Eye (tissue), 1 donor: ENCODE measurements around the gene HDAC10.
"Not testable (repeated sequence)": the region's sequence is repeated elsewhere in the genome, so short reads cannot be mapped to it uniquely, and the experiment has no call there.

Experiments
- DNase-seq: peaks from one replicate; pipeline ENCODE4 v3.0.0-alpha.2; 2015

HDAC10 gene

GRCh38 chr22:50284479-50284878 lies 33.4 kb upstream of the HDAC10 start:
- DNase-seq = no peak

- DNase-seq = no peak
These were observed 32.8 kb upstream of the HDAC10 start for GRCh38 chr22:50283821-50284220.

- DNase-seq = no peak
These were observed 31.5 kb upstream of the HDAC10 start for GRCh38 chr22:50282361-50283155.

- DNase-seq = no peak
These were observed 30.9 kb upstream of the HDAC10 start for GRCh38 chr22:50281957-50282356.

GRCh38 chr22:50281384-50281760 lies 30.3 kb upstream of the HDAC10 start:
- no peak for DNase-seq

- no peak for DNase-seq
These were observed 29.8 kb upstream of the HDAC10 start for GRCh38 chr22:50280708-50281383.

GRCh38 chr22:50280022-50280707 lies 29.1 kb upstream of the HDAC10 start:
- no peak for DNase-seq

- no peak for DNase-seq
These were observed 28.0 kb upstream of the HDAC10 start for GRCh38 chr22:50278956-50279619.

- no peak for DNase-seq
These were observed 27.4 kb upstream of the HDAC10 start for GRCh38 chr22:50278461-50278860.

GRCh38 chr22:50277761-50278160 lies 26.7 kb upstream of the HDAC10 start:
- DNase-seq = no peak

- DNase-seq = peak; percentile 22
These were observed 25.1 kb upstream of the HDAC10 start for GRCh38 chr22:50276143-50276542.

- no peak for DNase-seq
These were observed 24.4 kb upstream of the HDAC10 start for GRCh38 chr22:50275181-50276055.

GRCh38 chr22:50274771-50275170 lies 23.7 kb upstream of the HDAC10 start:
- DNase-seq = no peak

GRCh38 chr22:50274311-50274710 lies 23.2 kb upstream of the HDAC10 start:
- peak; percentile 84 for DNase-seq

- not testable (repeated sequence) for DNase-seq
These were observed 22.7 kb upstream of the HDAC10 start for GRCh38 chr22:50273781-50274180.

GRCh38 chr22:50273352-50273751 lies 22.3 kb upstream of the HDAC10 start:
- DNase-seq = not testable (repeated sequence)

- peak; percentile 51 for DNase-seq
These were observed 21.2 kb upstream of the HDAC10 start for GRCh38 chr22:50272044-50272802.

- peak; percentile 87 for DNase-seq
These were observed 20.5 kb upstream of the HDAC10 start for GRCh38 chr22:50271519-50271970.

GRCh38 chr22:50270666-50271394 lies 19.8 kb upstream of the HDAC10 start:
- peak; percentile 83 for DNase-seq

- DNase-seq = peak; percentile 53
These were observed 19.1 kb upstream of the HDAC10 start, which contains the start of gene MAPK11 for GRCh38 chr22:50269970-50270665. Gene MAPK11, minus strand, starts transcription at chr22:50270380. Its CDS starts 88 bp downstream, at chr22:50270292.
